Mesenchymal stem cell (in vitro differentiated cells and primary cell): Measurements from ENCODE around the gene BCL3.
A peak's percentile ranks its signal among the peaks of the same experiment; 100 is the strongest.

Experiments
- DNase-seq: peaks from one replicate; pipeline ENCODE4 v3.0.0-alpha.2; 2013
- H2AFZ ChIP-seq: one replicate; pipeline ENCODE4 v1.6.1; 2013; ENCODE audit warnings: low read depth, mild to moderate bottlenecking, control low read depth, inconsistent platforms, low read length, moderate library complexity
- H2AK5ac ChIP-seq: 2 replicates; pipeline ENCODE4 v1.6.1; 2013; ENCODE audit warnings: low read length, moderate library complexity, mild to moderate bottlenecking, inconsistent platforms; ENCODE audit not compliant: severe bottlenecking
- H2BK120ac ChIP-seq: one replicate; pipeline ENCODE4 v1.6.1; 2013; ENCODE audit warnings: low read depth, mild to moderate bottlenecking, inconsistent platforms, low read length, moderate library complexity
- H2BK12ac ChIP-seq, 2 experiments: one replicate each; pipeline ENCODE4 v1.6.1; 2013; ENCODE audit warnings: inconsistent platforms in 2 of 2, low read length in 2 of 2, mild to moderate bottlenecking in 2 of 2, moderate library complexity in 2 of 2, control low read depth in 1 of 2
- H2BK15ac ChIP-seq: one replicate; pipeline ENCODE4 v1.6.1; 2013; ENCODE audit warnings: mild to moderate bottlenecking, low read depth, inconsistent platforms; ENCODE audit not compliant: poor library complexity, severe bottlenecking
- H2BK5ac ChIP-seq: 2 replicates; pipeline ENCODE4 v1.6.1; 2013; ENCODE audit warnings: low read depth, mild to moderate bottlenecking, low read length, control low read depth, inconsistent platforms; ENCODE audit not compliant: poor library complexity, severe bottlenecking
- H3K14ac ChIP-seq, 2 experiments: one replicate each; pipeline ENCODE4 v1.6.1; 2013; ENCODE audit warnings: inconsistent platforms in 2 of 2, low read length in 2 of 2, control low read depth in 1 of 2, mild to moderate bottlenecking in 1 of 2, moderate library complexity in 1 of 2
- H3K18ac ChIP-seq, 2 experiments: one replicate each; pipeline ENCODE4 v1.6.1; 2013; ENCODE audit warnings: inconsistent platforms in 2 of 2, low read length in 2 of 2, control low read depth in 1 of 2, low read depth in 1 of 2, mild to moderate bottlenecking in 1 of 2
- H3K23ac ChIP-seq, 2 experiments: one replicate each; pipeline ENCODE4 v1.6.1; 2013; ENCODE audit warnings: inconsistent platforms in 2 of 2, low read length in 2 of 2, mild to moderate bottlenecking in 2 of 2, moderate library complexity in 2 of 2, control low read depth in 1 of 2
- H3K27ac ChIP-seq: 2 replicates; pipeline ENCODE4 v1.5.1; 2013; ENCODE audit warnings: mild to moderate bottlenecking, moderate library complexity, low read length, control low read depth, inconsistent platforms; ENCODE audit not compliant: poor library complexity, severe bottlenecking
- H3K27me3 ChIP-seq, 2 experiments: 2 replicates each; pipeline versions ENCODE4 v1.6.1 to v1.7.0; 2013; ENCODE audit warnings: low read length in 2 of 2, mild to moderate bottlenecking in 2 of 2, moderate library complexity in 2 of 2, control low read depth in 1 of 2, inconsistent platforms in 1 of 2; ENCODE audit not compliant: control insufficient read depth in 1 of 2, insufficient read depth in 1 of 2
- H3K36me3 ChIP-seq, 2 experiments: 2 replicates each; pipeline versions ENCODE4 v1.6.1 to v1.7.0; 2013; ENCODE audit warnings: low read length in 2 of 2, control low read depth in 1 of 2, inconsistent platforms in 1 of 2, low read depth in 1 of 2, mild to moderate bottlenecking in 1 of 2; ENCODE audit not compliant: insufficient read depth in 2 of 2, control insufficient read depth in 1 of 2
- H3K4ac ChIP-seq, 2 experiments: one replicate each; pipeline ENCODE4 v1.6.1; 2013; ENCODE audit warnings: inconsistent platforms in 2 of 2, low read length in 2 of 2, mild to moderate bottlenecking in 2 of 2, moderate library complexity in 2 of 2, control low read depth in 1 of 2, low read depth in 1 of 2
- H3K4me1 ChIP-seq: 2 replicates; pipeline ENCODE4 v1.6.1; 2013; ENCODE audit warnings: low read depth, low read length, control low read depth; ENCODE audit not compliant: control insufficient read depth, insufficient read depth
- H3K4me2 ChIP-seq: 2 replicates; pipeline ENCODE4 v1.6.1; 2013; ENCODE audit warnings: low read length, mild to moderate bottlenecking, inconsistent platforms; ENCODE audit not compliant: poor library complexity, severe bottlenecking
- H3K4me3 ChIP-seq, 2 experiments: 2 replicates each; pipeline versions ENCODE4 v1.5.1 to v1.7.0; 2013; ENCODE audit warnings: low read length in 2 of 2, mild to moderate bottlenecking in 2 of 2, control low read depth in 1 of 2, low read depth in 1 of 2; ENCODE audit not compliant: insufficient read depth in 1 of 2
- H3K79me1 ChIP-seq: replicated peaks from 2 replicates; pipeline ENCODE4 v1.6.1; 2013; ENCODE audit warnings: mild to moderate bottlenecking, control low read depth, low read length, inconsistent platforms; ENCODE audit not compliant: poor library complexity, severe bottlenecking
- H3K9ac ChIP-seq: 2 replicates; pipeline ENCODE4 v1.7.0; 2013; ENCODE audit warnings: mild to moderate bottlenecking, low read length, moderate library complexity
- H3K9me3 ChIP-seq: 2 replicates; pipeline ENCODE4 v1.7.0; 2013; ENCODE audit warnings: mild to moderate bottlenecking, low read length; ENCODE audit not compliant: control insufficient read depth
- H4K8ac ChIP-seq: one replicate; pipeline ENCODE4 v1.6.1; 2013; ENCODE audit warnings: inconsistent platforms, mild to moderate bottlenecking, low read length, moderate library complexity
- H4K91ac ChIP-seq: one replicate; pipeline ENCODE4 v1.6.1; 2013; ENCODE audit warnings: mild to moderate bottlenecking, low read length, inconsistent platforms
- WGBS: methylation state at CpG from one replicate; pipeline ENCODE4 v1.1.7; 2013; ENCODE audit warnings: mixed read lengths; 5-methylcytosine and 5-hydroxymethylcytosine counted together

The BCL3 gene

GRCh38 chr19:44738603-44739558, 9.6 kb upstream of the BCL3 start:
- Histone ChIP-seq H2BK5ac (no peak overlapping the region), H3K4me2 (no peak overlapping the region), H3K18ac (peak overlapping the region; percentile 48 to 90), H3K79me1 (no peaks in the 10 kb centered on the region), H4K91ac (peak overlapping the region; percentile 86), H3K4me1 (peaks cover 24% of the 10 kb centered on the region), H2AFZ (no peak overlapping the region), H3K36me3 (no peaks in the 10 kb centered on the region), H2BK12ac (peak overlapping the region; percentile 59 to 98), H3K23ac (no peak overlapping the region), H2BK120ac (no peak overlapping the region), H3K4ac (peak overlapping the region; percentile 20 to 47), H4K8ac (peak overlapping the region; percentile 4), H2BK15ac (peak overlapping the region; percentile 86), H2AK5ac (peak overlapping the region; percentile 6), H3K9ac (peak overlapping the region; percentile 58), H3K4me3 (no peak overlapping the region), H3K9me3 (no peaks in the 10 kb centered on the region), H3K27ac (no peak overlapping the region), H3K27me3 (no peaks in the 10 kb centered on the region), H3K14ac (peak overlapping the region in 1 of 2 experiments; percentile 61)
- DNase-seq: peak; percentile 47
- 84% methylated on average over 11 of the region's 11 CpGs for WGBS

- H2AK5ac ChIP-seq: no peak overlapping the region
- H3K36me3 ChIP-seq: no peaks in the 10 kb centered on the region
- 66% methylated on average over 3 of the region's 3 CpGs for WGBS
- H3K4me3 ChIP-seq: no peak overlapping the region
- H3K18ac ChIP-seq: peak overlapping the region in 1 of 2 experiments; percentile 75
- no peak overlapping the region for H2BK5ac ChIP-seq
- H3K27ac ChIP-seq: no peak overlapping the region
- no peak overlapping the region for H3K23ac ChIP-seq
- DNase-seq: peak; percentile 31
- no peaks in the 10 kb centered on the region for H3K27me3 ChIP-seq
- H3K14ac ChIP-seq: no peak overlapping the region
- peak overlapping the region; percentile 29 for H4K8ac ChIP-seq
- H3K4me1 ChIP-seq: peaks cover 30% of the 10 kb centered on the region
- H4K91ac ChIP-seq: peak overlapping the region; percentile 84
- no peak overlapping the region for H2AFZ ChIP-seq
- peak overlapping the region; percentile 4 to 75 for H2BK12ac ChIP-seq
- H3K4me2 ChIP-seq: no peak overlapping the region
- no peaks in the 10 kb centered on the region for H3K9me3 ChIP-seq
- no peaks in the 10 kb centered on the region for H3K79me1 ChIP-seq
- H3K4ac ChIP-seq: peak overlapping the region in 1 of 2 experiments; percentile 81
- H3K9ac ChIP-seq: peak overlapping the region; percentile 11
- peak overlapping the region; percentile 38 for H2BK15ac ChIP-seq
- peak overlapping the region; percentile 87 for H2BK120ac ChIP-seq
These were observed 8.1 kb upstream of the BCL3 start for GRCh38 chr19:44740351-44740824.

DNA sequence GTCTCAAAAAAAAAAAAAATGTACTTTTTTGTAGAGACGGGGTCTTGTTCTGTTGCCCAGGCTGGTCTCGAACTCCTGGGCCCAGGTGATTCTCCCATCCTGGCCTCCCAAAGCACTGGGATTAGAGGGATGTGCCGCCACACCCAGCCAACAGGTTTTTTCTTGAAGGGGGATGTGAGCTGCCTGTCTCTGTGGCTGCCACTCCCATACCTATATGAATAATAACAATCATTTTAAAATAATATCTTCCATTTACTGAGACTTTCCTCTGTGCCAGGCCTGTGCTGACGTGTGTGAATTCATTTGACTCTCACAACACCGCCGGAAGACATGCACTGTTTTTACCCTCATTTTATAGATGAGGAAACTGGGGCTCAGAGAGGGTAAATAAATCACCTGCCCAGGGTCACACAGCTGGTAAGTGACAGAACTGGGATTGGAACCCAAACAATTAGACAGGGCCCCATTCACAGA, 7.2 kb upstream of the BCL3 start:
- Histone ChIP-seq H2BK15ac (no peak overlapping the region), H2BK120ac (peak overlapping the region; percentile 39), H3K36me3 (no peaks in the 10 kb centered on the region), H3K18ac (peak overlapping the region; percentile 34 to 77), H3K27me3 (no peaks in the 10 kb centered on the region), H4K91ac (peak overlapping the region; percentile 54), H4K8ac (no peak overlapping the region), H3K4me1 (peaks cover 33% of the 10 kb centered on the region), H3K14ac (no peak overlapping the region), H2BK5ac (no peak overlapping the region), H3K9ac (peak overlapping the region; percentile 81), H3K4ac (peak overlapping the region in 1 of 2 experiments; percentile 84), H2BK12ac (peak overlapping the region; percentile 22 to 88), H3K27ac (peak overlapping the region; percentile 77), H2AFZ (no peak overlapping the region), H3K79me1 (no peaks in the 10 kb centered on the region), H3K9me3 (no peaks in the 10 kb centered on the region), H3K23ac (no peak overlapping the region), H3K4me2 (no peak overlapping the region), H3K4me3 (no peak overlapping the region), H2AK5ac (no peak overlapping the region)
- WGBS: 76% methylated on average over 5 of the region's 6 CpGs
- DNase-seq: peak; percentile 57

DNA sequence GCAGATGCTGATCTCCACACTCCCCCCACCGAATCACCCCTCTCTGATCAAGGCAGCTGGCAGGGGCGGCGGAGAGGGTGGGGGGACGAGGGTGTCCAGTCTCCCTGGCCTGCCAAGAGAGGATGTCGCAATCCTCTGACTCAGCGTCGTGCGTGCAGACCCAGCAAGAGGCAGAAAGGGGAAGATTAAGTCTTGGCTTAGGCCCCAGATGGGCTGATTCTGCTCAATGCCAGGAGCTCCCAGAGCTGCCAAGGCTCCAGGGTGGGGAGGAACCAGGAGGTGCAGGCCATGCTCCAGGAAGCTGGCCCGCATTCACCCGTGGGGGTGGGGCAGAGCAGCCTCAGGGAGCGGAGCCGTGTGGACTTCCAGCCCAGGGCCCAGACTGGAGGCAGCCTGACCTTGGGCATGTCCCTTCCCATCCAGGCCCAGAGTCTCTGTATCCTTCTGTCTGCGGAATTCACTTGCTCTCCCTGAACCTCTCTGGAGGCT, 6.6 kb upstream of the BCL3 start:
- Histone ChIP-seq H2BK12ac (peak overlapping the region in 1 of 2 experiments; percentile 65), H2BK15ac (no peak overlapping the region), H4K8ac (no peak overlapping the region), H3K27me3 (no peaks in the 10 kb centered on the region), H2AFZ (no peak overlapping the region), H3K27ac (peak overlapping the region; percentile 77), H3K18ac (peak overlapping the region; percentile 56 to 89), H3K79me1 (no peaks in the 10 kb centered on the region), H3K9me3 (no peaks in the 10 kb centered on the region), H3K4ac (peak overlapping the region in 1 of 2 experiments; percentile 42), H2AK5ac (no peak overlapping the region), H3K4me3 (peak overlapping the region in 1 of 2 experiments; percentile 10), H4K91ac (peak overlapping the region; percentile 95), H3K4me2 (no peak overlapping the region), H3K4me1 (peaks cover 38% of the 10 kb centered on the region), H3K14ac (no peak overlapping the region), H2BK5ac (peak overlapping the region; percentile 77), H2BK120ac (peak overlapping the region; percentile 39), H3K23ac (no peak overlapping the region), H3K36me3 (no peaks in the 10 kb centered on the region), H3K9ac (peak overlapping the region; percentile 65)
- WGBS: 2% methylated on average over 13 of the region's 13 CpGs
- DNase-seq: peak; percentile 100
